ENCODE data around the gene CEBPG.

CEBPG gene

DNA sequence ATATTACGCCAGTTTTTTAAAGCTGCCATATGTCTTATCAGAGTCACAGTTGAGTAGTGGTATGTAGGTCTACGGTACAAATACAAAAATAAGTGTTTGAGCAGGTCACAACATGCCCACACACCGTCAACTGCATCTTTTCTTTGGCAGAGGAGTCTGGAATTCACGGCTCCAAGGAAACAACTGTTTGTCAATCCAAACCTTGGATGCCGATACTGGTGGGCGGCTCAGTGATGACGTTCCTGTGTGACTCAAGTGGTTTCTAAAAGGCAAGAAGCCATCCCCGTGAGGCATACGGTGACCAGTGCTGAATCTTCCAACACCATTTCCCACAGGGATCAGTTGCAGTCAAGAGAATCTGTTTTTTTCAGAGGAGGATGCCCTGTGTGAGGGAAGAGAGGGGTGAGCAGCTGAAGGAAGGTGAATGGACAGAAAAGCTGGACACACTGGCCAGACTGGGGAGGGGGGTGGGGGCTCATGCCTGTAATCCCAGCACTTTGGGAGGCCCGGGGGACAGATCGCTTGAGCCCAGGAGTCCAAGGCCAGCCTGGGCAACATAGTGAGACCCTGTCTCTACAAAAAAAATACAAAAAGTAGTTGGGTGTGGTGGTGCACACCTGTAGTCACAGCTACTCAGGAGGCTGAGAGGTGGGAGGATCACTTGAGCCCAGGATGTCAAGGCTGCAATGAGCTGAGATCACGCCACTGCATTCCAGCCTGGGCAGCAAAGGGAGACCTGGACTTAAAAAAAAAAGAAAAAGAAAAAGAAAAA is 22.8 kb upstream of the CEBPG start:
- no peak for DNase-seq (ENCODE audit: low read depth)

DNA sequence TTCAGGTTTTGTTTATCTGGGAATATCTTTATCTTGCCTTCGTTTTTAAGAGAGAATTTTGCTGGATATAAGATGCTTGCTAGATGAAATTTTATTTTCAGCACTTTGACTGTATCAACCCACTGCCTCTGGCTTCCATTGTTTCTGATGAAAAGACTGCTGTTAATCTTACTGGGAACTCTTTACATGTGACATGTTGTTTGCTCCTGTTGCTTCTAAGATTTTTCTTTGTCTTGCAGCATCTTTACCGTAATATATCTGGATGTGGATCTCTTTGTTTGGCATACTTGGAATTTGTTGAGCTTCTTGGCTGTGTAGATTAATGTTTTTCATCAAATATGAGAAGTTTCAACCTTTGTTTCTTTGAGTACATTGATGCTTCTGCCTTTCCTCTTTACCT is 18.0 kb upstream of the CEBPG start:
- no peak for DNase-seq (ENCODE audit: low read depth)

DNA sequence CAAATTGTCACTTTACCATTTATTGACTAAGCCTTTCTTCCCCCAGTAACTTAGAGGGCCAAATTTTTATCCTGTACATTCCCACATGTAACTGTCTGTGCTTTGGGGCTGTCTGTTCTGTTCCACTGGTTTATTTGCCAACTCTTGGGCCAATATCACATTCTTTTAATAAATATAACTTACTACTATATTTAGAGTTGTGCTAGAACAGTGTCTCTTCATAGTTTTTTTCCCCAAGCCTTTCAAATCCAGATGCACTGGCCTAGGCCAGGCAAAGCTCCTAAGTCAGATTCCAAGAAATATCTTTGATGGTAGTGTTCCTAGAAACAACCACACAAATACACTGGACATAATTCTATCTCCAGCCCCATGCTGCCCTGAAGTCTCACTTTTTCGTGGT is 16.0 kb upstream of the CEBPG start:
- DNase-seq (ENCODE audit: low read depth): no peak

DNA sequence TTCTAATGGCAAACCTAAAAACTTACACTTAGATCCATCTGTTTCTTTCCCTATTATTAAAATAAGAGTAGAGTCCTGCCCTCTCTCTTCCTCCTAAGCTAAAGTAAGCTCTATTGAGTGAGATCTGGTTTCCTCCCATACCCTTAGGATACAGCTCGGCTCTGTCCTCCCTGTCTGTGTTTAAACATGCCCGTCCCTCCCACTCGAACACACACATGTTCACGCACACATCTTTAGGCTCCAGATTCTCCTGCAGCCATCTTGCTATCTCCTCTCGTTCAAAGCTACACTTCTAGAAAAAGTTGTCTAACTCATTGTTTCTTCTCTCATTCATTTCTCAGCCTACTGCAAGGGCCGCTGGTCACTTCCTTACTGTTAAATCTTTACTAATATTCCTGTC is 15.1 kb upstream of the CEBPG start:
- no peak for DNase-seq (ENCODE audit: low read depth)

DNA sequence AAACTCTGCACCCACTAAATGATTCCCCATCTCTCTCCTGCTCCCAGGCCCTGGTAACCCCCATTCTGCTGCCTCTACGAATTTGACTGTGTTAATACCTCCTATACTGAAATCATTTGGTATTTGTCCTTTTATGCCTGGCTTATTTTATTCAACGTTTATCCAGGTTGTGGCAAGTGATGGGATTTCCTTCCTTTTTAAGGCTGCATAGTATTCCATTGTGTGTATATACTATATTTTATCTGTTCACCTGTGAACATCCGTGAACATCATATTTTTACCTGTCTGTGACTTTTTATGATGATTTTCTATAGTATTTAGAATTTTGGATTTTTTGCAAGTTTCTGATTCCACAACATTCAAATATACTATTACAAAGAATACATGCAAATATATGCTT is 13.9 kb upstream of the CEBPG start:
- no peak for DNase-seq (ENCODE audit: low read depth)

DNA sequence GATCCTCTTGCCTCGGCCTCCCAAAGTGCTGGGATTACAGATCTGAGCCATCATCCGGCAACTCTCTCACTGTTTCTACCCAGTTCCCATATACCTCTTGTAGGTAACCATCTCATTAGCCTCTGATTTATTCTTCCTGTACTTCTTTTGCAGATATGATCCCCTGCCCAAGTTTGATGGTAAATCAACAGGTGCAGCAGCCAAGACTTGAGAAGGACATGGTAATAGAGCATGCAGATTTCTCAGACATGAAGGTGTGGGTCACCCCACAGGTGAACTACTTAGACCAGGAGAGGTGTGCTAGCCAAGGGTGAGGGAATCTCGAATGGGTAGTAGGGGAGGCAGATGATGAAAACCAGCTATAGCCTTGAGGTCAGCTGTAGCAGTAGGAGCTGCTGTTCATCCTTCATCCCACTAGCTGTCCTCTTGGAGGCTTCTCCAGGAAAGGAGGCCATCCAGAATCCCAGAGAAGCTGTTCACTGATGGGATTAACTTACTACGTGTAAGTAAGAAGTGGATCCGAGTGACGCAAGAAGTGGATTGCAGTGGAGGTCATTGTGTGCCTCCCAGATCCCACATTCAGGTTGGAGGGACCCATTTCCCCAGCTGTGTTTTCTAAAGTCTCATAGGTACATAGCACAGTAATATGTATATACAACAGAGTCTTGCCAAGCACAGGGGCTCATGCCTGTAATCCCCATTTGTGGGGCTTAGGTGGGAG is 10.8 kb upstream of the CEBPG start:
- DNase-seq (ENCODE audit: low read depth): no peak

DNA sequence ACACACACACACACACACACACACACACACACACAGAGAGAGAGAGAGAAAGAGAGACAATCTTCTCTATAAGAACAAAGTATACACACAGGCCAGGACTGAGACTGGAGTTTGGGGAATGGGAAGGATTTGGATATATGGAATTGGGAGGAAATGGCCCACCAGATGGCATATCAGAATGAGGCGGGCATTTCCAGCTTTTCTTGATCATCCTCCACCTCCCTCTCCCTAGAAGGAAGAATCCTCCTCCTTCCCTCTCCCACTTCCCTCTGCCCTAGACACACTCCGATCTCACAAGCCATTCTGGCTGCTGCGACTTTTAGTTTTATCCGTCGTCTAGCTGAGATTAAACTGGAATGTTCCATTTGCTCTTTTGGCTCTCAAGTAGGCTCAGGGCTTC is 10.0 kb upstream of the CEBPG start:
- DNase-seq (ENCODE audit: low read depth): no peak

DNA sequence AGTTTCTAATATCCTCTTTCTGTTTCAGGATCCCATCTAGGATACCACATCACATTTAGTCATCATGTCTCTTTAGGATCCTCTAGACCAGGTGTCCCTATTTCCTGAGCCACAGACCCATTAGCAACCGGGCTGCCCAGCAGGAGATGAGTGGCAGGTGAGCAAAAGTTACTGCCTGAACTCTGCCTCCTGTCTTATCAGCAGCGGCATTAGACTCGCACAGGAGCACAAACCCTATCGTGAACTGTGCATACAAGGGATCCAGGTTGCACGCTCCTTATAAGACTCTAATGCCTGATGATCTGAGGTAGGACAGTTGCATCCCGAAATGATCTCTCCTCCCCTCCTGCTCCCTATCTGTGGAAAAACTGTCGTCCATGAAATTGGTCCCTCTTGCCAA is 7.8 kb upstream of the CEBPG start:
- no peak for DNase-seq (ENCODE audit: low read depth)

DNA sequence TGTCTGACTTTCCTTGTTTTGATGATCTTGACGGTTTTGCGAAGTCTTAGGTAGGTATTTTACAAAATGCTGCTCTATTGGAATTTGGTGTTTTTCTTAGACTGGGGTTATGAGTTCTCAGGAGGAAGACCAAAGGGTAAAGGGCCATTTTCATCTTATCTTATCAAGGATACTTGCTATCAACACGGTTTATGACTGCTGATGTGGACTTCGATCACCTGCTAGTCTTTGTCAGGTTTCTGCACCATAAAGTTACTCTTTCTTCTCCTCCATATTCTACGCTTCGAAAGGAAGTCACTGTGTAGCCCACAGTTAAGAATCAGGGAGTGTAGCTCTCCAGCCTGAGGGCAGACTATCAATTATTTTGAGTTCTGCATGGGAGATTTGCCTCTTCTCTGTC is 7.4 kb upstream of the CEBPG start:
- no peak for DNase-seq (ENCODE audit: low read depth)

DNA sequence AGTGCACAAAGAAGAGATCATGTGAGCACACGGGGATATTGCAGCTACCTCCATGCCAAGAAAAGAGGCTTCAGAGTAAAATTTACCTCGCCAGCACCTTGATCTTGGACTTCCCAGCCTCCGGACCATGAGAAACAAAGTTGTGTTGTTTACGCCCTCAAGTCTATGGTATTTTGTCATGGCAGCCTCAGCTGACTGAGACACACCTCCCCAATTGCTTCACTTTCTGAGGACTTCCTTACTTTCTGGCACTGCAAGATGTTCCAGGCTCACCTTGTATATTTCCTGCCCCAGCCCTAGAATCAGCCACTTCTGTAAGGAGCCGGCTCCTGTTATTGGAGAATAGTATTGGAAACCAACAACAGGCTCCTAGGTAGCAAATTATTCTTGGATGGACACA is 6.6 kb upstream of the CEBPG start:
- DNase-seq (ENCODE audit: low read depth): no peak

DNA sequence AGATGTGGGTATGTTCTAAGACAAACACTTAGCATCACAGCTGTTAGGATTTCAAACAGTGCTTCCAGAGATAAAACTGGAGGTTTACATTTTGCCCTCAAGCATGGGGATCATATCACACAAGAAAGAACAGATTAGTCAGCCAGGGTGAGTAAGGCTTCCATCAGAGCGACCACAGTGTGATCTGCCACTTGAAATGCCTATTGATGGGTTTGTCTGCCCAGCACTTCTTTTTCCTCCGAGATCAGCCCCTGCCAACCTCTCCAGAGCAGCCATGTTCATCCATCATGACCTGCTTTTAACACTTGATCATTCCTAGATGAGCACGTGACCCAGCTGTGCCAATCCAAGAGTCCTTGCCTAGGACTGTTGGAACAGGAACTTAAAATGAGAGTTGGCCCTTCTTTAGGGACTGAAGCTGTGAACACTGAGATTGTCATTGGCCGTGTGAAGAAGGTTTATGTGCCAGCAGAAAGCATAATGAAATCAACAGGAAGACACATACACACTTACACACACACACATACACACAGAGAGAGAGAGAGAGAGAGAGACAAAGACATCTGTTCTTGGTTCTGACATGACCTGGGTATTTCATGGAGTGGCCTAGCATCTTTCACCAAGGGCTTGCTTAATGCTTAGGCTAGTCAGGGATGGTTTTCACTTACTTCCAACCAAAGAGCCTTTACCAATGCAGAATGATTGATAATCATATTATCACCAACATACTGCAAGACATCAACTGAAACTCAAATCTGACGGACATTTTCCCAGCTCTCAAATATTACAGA is 5.2 kb upstream of the CEBPG start:
- no peak for DNase-seq (ENCODE audit: low read depth)

DNA sequence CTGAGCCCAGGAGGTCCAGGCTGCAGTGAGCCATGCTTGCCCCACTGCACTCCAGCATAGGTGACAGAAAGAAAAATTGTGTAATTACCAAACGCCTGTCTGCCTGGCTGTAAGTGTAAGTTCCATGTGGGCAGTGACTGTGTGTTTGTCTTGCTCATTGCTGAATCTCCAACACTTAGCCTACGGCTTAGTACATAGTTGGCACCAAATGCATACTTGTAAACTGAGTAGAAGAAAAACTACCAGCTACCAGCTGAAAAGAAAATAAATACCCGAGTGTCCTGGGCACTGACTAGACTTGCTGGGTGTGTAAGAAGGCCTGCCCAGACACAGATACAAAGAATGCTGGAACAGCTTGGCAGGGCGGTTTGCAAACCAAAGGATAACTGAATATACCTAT is 2.7 kb upstream of the CEBPG start:
- no peak for DNase-seq (ENCODE audit: low read depth)

DNA sequence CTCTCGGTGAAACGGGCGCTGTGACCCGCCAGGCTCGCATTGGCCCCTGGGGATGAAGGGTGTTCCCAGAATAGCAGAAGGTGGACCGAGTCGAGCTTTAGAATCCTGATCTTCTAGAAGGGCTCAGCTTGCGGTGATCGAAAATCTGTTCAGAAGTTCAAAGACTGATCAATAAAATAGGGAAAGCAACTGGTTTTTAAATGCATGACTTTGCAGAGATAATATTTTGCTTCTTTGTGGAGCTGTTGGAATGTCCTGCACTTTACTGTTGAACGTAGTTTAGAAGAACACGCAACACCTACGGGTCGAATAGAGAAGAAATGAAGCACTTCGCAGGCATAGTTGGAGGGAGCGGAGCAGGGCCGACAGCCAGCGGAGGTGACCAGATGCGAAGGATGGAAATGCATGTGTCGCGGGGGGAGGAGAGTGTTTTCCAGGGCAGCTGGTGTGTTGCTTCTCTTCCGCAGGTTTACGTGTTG is 766 bp downstream of the CEBPG start:
- DNase-seq (ENCODE audit: low read depth): no peak

DNA sequence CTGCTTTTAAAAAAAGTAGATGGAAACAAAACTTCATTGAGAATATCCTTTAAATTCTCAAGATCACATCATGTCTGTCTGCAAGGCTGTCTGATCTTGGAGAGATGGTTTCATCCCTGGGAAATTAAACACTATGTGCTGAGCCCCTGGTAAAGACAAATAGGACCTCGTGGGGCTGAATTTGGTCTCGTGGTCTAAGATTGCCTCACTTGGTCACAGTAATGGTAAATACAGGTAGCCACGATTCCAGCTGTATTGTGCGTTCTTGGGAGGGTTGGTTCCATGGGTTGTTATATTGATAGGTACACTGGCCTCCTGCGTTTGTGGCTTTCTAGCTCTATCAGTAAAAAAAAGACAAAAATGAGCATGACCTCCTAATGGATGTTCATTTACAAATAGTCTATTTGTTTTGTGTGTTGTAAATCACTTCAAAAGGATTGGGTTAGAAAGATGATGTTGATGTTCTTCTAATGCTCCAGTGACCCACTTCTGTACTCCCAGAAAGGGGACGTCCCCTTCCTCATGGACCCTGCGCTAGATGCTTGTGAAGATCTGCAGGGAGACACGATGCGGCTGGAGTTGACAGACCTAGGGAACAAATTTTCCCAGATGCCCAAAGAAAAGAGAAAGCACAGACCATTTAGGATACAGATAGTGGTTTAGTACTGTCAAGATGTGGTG is 1.8 kb downstream of the CEBPG start:
- DNase-seq (ENCODE audit: low read depth): no peak

DNA sequence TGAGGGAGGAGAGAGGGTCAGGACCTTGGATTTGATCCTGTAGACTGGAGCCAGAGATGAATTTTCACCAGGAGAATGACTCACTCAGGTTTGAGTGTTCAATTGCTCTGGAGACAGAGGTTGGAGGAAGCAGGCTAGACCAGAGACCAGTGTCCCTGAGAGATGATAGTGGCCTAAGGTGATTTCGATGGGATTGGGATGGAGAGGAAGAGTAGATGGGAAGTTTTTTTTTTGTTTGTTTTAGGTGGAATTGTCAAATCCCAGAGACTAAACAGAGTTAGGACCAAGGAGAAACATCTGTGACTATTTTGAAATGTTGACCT is 2.3 kb downstream of the CEBPG start:
- DNase-seq (ENCODE audit: low read depth): no peak

DNA sequence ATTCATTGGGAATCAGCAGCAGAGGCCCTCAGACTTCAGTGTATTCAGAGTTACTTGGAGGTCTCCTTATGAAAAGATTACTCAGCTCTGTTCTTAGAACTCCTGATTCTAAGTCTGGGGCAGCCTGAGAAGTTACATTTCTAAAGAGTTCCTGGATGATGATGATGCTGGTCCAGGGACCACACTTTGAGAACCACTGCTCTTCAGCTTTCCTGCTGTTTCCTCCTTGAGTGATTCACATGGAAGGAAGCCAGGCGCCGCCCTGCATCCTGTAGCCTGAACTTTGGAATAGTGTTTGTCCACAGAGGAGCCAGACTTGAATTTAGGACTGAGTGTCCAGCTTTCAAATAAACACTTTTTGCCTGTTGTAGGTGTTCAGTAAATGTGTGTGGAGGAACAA is 2.9 kb downstream of the CEBPG start:
- no peak for DNase-seq (ENCODE audit: low read depth)

DNA sequence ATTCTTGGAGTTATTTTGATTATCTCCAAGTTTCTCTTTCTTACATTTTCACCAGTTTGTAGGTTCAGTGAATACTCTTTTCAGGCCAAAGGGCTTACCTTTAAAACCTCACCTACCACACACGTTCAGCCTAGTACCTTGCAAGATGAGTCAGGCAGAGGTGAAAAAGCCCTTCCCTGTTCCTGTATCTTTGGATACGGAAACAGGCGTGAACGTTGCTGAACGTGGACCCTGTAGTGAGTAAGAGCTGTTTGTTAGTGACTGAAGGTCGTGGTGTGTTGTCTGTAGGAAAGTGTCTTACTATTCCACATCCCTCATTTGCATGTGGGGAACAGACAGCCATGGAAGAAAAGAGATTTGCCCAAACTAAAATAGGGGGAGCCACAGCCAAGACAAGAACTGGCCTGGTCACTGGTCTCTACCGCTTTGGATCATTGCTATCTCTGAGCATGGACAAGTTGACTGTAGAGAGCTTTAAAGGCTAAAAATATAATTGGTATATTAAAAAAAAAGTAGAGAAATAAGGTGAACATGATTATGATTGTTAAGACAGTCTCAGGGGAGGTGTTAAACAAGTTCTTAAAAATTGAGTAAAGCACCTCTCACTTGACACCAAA is 3.5 kb downstream of the CEBPG start:
- no peak for DNase-seq (ENCODE audit: low read depth)

DNA sequence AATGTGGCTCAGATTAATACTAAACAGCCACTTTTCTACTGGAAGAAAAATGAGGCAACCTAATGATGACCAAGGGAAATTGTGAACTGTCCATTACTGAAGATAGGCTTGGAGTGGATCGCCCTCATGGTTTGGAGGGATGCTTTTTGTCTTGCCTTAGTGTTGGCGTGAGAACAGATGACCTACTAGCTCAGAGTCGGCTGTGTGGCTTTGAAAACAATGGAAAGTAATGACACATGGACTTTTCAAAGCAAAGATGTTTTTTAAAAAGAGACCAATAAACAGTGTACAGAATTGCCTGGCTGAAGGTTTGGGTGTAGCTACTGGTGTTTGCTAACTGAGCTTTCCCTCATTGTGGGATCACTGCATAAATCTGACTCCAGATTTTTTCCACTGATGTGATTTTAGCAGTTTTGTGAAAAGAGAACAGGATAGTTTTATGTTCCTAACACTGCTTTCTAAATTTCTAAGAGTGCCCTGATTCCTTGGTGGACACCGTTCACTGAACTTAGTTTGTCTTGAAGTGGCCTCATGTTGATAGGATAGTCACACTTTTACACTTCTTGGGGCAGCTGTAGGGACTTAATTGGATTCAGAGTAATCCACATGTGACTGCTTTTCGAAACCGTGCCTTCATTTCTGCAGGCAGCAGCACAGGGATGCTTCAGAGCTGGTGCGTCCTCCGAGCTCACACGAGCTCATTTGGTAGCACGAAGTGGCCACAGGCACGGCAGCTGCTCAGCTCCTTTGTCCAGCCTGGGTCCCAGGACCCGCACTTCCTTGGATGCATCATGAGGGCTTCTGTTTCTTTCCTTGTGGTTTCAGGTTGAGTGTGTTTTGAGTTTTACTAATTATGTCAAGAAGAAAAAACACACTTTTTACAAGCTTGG is 4.3 kb downstream of the CEBPG start:
- no peak for DNase-seq (ENCODE audit: low read depth)

DNA sequence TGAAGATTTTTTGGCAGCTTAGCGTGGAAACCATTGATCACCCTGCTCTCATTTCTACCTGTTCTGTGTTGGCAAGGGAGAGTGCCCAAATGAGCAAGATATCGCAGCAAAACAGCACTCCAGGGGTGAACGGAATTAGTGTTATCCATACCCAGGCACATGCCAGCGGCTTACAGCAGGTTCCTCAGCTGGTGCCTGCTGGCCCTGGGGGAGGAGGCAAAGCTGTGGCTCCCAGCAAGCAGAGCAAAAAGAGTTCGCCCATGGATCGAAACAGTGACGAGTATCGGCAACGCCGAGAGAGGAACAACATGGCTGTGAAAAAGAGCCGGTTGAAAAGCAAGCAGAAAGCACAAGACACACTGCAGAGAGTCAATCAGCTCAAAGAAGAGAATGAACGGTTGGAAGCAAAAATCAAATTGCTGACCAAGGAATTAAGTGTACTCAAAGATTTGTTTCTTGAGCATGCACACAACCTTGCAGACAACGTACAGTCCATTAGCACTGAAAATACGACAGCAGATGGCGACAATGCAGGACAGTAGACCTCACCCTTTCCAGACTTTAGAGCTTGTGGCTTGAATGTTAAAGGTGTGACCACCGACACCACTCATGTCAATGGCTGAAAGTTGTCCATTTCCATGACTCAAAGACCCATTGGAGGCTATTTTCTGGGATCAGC is 5.8 kb downstream of the CEBPG start:
- no peak for DNase-seq (ENCODE audit: low read depth)

DNA sequence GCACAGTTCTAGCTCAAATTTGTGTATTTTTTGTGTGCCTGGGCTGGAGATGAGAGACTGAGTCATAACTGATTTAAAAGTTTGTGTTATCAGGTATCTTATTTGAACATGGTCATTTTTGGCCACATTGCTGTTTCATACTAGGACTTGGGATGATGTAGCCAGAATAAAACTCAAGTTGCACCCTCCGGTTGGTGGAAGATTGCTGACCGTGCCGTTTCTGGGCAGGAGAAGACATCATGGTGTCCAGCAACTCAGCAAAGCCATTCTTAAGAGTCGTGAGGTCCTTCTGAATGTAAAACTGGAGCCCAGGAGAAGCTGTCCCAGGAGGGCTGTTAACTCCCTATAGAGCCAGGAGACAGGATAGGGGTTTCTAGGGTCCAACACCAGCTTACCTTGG is 7.6 kb downstream of the CEBPG start:
- DNase-seq (ENCODE audit: low read depth): no peak

All from CMK (cell line).